ENCODE results near the gene SON. TPM values are rescaled to one million over a fixed set of nuclear protein-coding genes. Genes with fewer than 3 reads are reported as not detected.
A peak's percentile ranks its signal among the peaks of the same experiment; 100 is the strongest.

Gene SON
- total RNA-seq, 6 experiments from 2014 or later = 86.7 to 212 (median 113) TPM

DNA sequence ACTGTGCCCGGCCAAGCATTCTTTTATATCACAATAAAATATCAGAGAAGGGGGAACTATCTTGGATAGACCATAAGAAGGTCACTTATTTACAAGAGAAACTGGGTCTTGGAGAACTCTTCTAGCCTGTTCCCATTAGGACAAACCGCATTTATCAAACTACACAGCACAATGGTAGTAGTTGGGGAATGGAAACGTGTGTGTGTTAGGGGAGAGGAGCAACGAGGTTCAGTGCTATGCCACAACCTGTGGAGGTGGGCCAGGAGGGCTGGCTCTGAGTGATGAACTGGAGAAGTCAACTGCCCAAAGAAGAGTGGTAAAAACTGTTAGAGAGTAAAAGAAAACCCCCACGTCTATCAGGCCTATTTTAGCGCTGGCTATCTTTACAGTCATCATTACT lies 44.1 kb downstream of the SON start:
- Histone ChIP-seq H3K27me3 (no peaks in the 10 kb centered on the region), H3K4me3 (no peak overlapping the region), H3K9me3 (no peaks in the 10 kb centered on the region), H3K27ac (no peak overlapping the region), H3K4me1 (peaks cover 0 to 13% (median 6%) of the 10 kb centered on the region in 4 donors), H3K36me3 (peaks cover 0 to under 1% (median 0%) of the 10 kb centered on the region in 4 donors)
- ATAC-seq = no peak
- 73% methylated on average over 6 of the region's 6 CpGs for WGBS (ENCODE audit: insufficient coverage, low coverage, low lambda C conversion rate, missing lambda C conversion rate)
- DNase-seq = no peak
- intact Hi-C loops (cut with DNase I) = no loop called here
- TF ChIP-seq POLR2A (IDR thresholded peaks at IDR 0.05) = no peak

GRCh38 chr21:33587792-33588484 lies 45.1 kb downstream of the SON start:
- Histone ChIP-seq H3K27ac (peak overlapping the region; percentile 83 to 95 (median 86)), H3K4me3 (peak overlapping the region; percentile 81 to 86 (median 85)), H3K4me1 (peaks cover 0 to 13% (median 6%) of the 10 kb centered on the region in 4 donors), H3K27me3 (no peaks in the 10 kb centered on the region), H3K36me3 (no peaks in the 10 kb centered on the region), H3K9me3 (no peaks in the 10 kb centered on the region)
- TF ChIP-seq, protein P1, sequence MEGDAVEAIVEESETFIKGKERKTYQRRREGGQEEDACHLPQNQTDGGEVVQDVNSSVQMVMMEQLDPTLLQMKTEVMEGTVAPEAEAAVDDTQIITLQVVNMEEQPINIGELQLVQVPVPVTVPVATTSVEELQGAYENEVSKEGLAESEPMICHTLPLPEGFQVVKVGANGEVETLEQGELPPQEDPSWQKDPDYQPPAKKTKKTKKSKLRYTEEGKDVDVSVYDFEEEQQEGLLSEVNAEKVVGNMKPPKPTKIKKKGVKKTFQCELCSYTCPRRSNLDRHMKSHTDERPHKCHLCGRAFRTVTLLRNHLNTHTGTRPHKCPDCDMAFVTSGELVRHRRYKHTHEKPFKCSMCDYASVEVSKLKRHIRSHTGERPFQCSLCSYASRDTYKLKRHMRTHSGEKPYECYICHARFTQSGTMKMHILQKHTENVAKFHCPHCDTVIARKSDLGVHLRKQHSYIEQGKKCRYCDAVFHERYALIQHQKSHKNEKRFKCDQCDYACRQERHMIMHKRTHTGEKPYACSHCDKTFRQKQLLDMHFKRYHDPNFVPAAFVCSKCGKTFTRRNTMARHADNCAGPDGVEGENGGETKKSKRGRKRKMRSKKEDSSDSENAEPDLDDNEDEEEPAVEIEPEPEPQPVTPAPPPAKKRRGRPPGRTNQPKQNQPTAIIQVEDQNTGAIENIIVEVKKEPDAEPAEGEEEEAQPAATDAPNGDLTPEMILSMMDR (IDR thresholded peaks at IDR 0.05) = no peak
- no peak for TF ChIP-seq POLR2A (IDR thresholded peaks at IDR 0.05)
- DNase-seq (peak; percentile 49 to 60 (median 57)), ATAC-seq (peak; percentile 9 to 22 (median 16))
- WGBS (ENCODE audit: insufficient coverage, low coverage, low lambda C conversion rate, missing lambda C conversion rate) = 1% methylated on average over 11 of the region's 57 CpGs
- intact Hi-C loops (cut with DNase I) = no loop called here

DNA sequence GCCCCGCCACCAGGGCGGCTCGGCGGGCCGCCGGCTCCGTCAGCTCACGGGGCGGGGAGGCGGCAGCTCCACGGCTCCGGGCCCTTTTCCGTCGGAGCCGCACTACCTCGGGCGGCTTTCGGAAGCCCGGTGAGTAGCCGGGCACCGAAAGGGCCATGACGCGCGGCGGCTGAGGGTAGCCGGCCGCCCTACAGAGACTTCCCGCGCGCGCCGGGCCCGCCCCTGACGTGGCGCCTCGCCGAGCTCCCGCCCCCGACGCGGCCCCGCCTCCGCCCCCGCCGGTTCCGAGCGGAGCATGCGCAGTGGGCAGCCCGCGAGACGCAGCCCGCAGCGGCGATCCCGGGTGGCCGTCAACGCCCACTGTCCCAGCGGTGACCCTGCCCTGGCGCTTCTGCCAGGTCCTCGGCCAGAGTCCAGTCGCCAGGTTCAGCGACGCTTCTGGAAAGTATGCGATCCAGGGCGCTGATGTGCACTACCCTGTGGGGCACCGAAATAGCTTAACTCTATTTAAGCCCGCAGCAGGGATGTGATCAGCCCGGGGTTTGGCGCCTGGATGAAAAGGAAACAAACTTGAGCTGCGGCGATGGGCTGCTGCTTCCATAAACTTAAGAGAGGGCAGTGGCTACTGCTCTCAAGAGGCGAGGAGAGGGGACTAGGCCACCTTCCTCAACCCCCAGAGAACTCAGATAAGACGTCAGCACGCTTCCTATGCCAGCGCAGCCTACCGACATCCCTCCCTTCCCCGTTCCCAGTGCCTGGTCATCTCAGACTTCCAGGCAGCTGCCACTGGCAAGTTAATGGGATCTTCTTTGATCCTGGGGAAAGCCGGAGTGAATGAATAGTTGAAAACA lies 45.9 kb downstream of the SON start, which contains the start of gene DONSON:
TSS of gene DONSON (minus strand) at position 200 of the 851 bp plus-strand sequence. CDS start at position 157, 43 bp downstream.
- DNase-seq = peak; percentile 96
- peak within 1 kb of the TSS; percentile 81 to 86 (median 85) for H3K4me3 ChIP-seq
- 0% methylated on average over 16 of the region's 78 CpGs for WGBS (ENCODE audit: insufficient coverage, low coverage, low lambda C conversion rate, missing lambda C conversion rate)
- peak; percentile 93 to 98 (median 94) for ATAC-seq
- peaks cover 0 to 13% (median 6%) of the 10 kb centered on the region in 4 donors for H3K4me1 ChIP-seq
- H3K9me3 ChIP-seq = no peaks in the 10 kb centered on the region
- no peaks in the 10 kb centered on the region for H3K36me3 ChIP-seq
- H3K27me3 ChIP-seq = no peaks in the 10 kb centered on the region
- intact Hi-C loops (cut with DNase I) = no loop called here
- TF ChIP-seq, protein P1 (IDR thresholded peaks at IDR 0.05) = no peak
- TF ChIP-seq POLR2A (IDR thresholded peaks at IDR 0.05) = peak; percentile 81
- peak within 1 kb of the TSS; percentile 86 to 95 (median 93) for H3K27ac ChIP-seq

- Histone ChIP-seq H3K4me1 (no peaks in the 10 kb centered on the region), H3K9me3 (no peaks in the 10 kb centered on the region), H3K4me3 (no peak overlapping the region), H3K27me3 (no peaks in the 10 kb centered on the region), H3K27ac (no peak overlapping the region), H3K36me3 (peaks cover 0 to 43% (median 8%) of the 10 kb centered on the region in 4 donors)
- TF ChIP-seq, protein P1 (IDR thresholded peaks at IDR 0.05) = no peak
- no peak for TF ChIP-seq POLR2A (IDR thresholded peaks at IDR 0.05)
- intact Hi-C loops (cut with DNase I) = no loop called here
- ATAC-seq (no peak), DNase-seq (no peak)
- 59% methylated on average over 1 of the region's 1 CpG for WGBS (ENCODE audit: insufficient coverage, low coverage, low lambda C conversion rate, missing lambda C conversion rate)
Observed at GRCh38 chr21:33598051-33598450, 55.2 kb downstream of the SON start.

All from right lobe of liver (tissue), 6 donors.